Measurements from ENCODE around the gene CMKLR1.

DNA sequence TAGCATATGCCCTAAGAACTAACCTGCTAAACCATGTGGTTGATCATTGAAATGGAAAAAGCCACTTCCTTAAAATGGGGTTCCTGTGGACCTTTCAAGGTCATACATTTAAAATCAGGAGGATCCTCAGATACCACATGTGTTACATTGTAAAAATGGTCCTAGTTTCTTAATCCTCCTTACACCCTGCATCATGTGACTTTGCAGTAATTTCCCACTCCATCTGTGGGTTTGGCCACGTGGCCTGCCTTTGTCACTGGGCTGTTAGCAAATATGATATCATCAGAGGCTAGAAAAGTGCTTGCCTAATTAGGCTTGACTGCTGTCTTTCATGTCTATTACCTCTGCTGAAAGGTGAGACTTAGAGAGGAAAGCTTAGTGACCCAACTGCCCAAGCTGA lies 70.7 kb downstream of the CMKLR1 start:
- TF ChIP-seq JUND (IDR thresholded peaks at IDR 0.05), result no peak
- no peak for TF ChIP-seq POLR2A (IDR thresholded peaks at IDR 0.05; ENCODE audit: borderline replicate concordance, extremely low read depth, insufficient read depth, insufficient read length)
- no peak for TF ChIP-seq POLR2AphosphoS5 (IDR thresholded peaks at IDR 0.05; ENCODE audit: low read depth, low read length)
- TF ChIP-seq CTCF (IDR thresholded peaks at IDR 0.05 in 2 of 3, conservative IDR thresholded peaks at IDR 0.05 in 1 of 3; ENCODE audit: borderline replicate concordance in 1 of 3, insufficient read depth in 1 of 3, low read depth in 2 of 3, low read length in 2 of 3), result no peak
